GM19468 (cell line): ENCODE data around the gene ZRANB1.
"Not testable (repeated sequence)": the region's sequence is repeated elsewhere in the genome, so short reads cannot be mapped to it uniquely, and the experiment has no call there.

Source experiments
- ATAC-seq: cut with Tn5 transposase; IDR thresholded peaks from one replicate; pipeline ENCODE4 v1.9.1; 2021; ENCODE audit warnings: mild to moderate bottlenecking, moderate library complexity, moderate number of reproducible peaks; ENCODE audit not compliant: unreplicated experiment; ENCODE audit errors: extremely low read depth

The ZRANB1 gene

DNA sequence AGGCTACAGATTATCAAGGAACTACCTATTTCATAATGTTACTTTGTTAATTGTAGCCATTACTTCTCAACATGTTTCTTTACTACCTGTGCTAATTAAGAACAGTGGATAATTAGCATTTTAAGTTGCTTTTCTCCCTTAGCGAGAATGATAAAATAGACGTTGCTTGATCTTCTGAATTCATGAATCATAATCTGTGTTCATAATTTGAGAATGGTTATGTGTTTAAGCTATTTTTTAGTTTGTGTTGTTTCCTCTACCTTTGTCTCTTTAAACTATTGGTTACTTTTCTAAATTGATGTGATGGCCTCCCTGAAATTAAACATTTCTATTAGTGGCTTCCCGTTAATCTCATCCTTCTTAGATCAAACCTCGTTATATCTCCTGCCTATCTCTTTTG lies at the start of gene ZRANB1:
ZRANB1 (plus strand) TSS at position 301 of the 400 bp plus-strand sequence. CDS start 371 bp downstream, outside the sequence.
- no peak for ATAC-seq

DNA sequence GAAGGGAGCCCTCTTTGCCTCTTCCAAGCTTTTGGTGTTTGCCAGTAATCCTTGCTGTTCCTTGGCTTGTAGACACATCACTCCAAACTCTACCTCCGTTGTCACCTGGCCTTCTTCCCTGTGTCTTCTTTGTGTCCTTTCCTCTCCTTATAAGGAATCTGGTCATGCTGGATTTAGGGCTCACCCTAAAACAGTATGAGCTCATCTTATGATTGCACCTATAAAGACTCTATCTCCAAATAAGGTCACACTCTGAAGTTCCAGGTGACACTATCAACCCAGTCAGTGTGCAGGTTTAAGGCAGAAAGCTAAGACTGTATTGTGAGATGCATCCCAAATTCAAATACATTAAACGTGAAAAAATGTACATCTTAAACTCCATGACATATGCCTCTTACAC lies 49.0 kb upstream of the ZRANB1 start:
- no peak for ATAC-seq

DNA sequence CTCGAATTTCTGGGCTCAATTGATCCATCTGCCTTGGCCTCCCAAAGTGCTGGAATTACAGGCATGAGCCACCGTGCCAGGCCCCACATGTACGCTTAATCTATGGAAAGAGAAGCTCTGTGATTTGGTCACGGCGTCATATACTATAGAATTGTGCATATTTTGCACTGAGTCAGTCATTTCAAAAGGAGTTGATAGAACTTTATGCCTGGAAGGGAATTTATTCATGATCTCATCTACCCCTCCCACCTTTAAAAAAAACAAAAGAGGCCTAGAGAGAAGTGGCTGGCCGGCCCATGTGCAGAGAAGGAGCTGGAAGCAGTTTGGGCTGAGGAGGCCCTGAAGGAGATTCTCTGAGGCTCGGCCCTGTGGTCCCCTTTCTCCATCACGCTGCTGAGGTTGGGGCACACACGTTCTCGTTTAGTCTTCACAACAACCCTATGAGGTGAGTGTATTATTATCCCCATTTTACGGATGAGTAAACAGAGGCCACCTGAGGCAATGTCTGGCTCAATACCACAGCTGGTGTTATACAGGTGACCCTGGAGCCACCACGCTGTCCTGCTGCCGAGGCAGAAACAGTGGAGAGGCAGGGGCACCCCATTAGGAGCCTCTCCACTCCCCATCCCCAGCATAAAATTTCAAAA lies 47.2 kb upstream of the ZRANB1 start:
- no peak for ATAC-seq

DNA sequence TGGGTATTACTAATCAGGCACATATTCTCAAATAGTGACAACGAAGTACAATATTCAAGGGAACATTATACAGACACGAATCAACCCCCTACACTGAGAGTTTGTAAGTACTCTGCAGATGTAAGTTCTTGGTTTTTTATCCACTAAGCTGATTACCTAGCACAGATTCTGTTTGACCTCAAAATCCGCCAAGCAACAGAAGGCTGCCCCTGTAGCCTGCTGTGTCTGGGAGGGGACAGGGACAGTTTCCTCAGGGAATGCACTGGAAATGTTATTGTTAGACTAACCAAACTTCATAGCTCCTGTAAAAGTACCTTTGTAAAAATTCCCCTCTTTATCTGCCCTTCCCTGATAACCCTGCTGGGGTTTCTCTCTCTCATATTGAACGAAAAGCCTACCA lies 45.2 kb upstream of the ZRANB1 start:
- no peak for ATAC-seq

DNA sequence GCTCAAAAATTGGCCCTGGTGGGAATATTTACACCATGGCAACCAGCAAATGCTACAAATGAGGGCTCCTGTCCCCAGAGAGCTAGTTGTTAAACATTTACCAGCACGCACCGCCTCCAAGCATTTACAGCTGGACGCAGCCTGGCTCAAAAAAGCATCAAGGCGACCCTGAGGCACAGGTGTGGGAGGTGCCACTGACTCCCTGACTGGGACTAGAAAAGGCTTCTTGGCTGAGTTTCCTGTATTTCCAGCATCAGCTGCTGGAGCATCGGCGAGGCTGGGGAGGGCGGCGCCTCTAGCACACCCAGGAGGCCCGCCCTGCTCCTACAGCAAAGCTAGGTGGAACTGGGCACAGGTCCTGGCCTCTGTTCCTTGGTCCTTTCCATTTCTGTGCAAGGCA lies 43.5 kb upstream of the ZRANB1 start:
- ATAC-seq, result no peak

DNA sequence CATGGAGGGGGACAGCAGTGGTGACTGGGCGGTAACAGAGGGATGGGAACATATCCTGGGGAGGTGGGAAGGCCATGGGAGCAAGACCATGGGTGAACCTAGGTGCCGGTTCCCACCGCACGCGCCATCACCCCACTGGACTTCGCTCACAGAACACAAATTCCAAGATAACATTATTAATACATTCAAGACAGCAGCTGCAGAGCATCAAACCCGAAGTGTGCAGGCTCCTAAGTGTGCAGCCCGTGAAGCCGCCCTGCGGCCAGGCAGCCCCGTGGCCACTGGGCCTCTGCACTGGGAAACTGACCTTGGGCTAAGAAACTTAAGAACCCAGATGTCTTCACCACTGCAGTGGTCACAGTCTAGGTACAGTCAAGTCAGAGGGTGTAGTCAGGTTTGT lies 42.8 kb upstream of the ZRANB1 start:
- ATAC-seq, result no peak

DNA sequence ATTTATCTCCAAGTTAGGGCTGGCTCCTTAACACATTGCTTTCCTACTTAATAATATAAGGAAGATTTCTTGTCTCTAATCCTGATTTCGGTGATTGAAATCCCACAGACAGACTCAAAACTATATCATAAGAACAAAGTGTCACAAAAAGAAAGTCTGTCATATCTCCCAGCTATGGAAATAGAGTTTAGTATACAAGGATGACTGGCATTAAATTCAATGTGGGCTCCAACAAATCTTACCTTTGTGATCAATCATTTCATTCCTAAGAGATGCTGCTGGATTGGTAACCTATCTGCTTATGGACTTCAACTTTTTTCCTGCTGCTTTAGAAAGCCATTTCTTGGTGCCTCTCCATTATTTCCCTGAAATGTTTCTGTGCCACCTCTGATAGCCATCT lies 39.5 kb upstream of the ZRANB1 start:
- ATAC-seq, result no peak

DNA sequence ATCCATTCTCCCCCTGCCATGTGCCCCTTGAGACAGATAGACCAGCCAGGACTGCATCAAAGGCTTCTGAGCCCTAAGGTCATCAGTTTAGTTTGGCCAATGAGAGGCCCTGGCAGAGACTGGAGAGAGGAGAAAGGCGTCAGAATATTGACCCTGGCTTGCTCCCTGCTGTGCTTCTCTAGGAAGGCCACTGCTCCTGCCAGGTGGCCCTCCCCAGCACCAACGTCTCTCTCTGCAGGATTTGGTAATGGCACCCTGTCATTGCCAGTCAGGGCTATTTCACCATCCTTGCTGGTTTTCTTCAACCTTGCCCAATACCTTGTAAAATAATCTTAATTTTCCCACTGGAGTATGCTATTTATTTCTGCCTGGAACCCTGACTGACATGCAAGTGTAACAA lies 38.8 kb upstream of the ZRANB1 start:
- no peak for ATAC-seq

DNA sequence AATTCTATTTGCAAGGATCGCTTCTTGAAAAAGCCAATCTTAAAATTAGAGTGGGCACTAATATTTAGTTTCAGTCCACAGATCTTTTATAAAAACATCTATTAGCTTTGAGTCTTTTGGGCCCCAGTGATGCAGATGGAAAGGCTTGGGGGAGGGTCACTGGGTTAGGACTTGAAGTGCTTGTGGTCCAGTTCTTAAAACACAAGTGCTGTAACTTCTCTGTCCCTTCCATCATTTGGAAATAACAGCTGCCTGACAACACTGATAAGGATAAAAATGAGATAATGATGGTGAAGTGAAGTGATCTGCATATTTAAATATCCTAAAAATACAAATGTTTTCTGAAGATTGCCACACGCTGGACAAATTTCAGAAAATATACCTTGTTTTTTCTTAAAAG lies 37.1 kb upstream of the ZRANB1 start:
- ATAC-seq, result no peak

DNA sequence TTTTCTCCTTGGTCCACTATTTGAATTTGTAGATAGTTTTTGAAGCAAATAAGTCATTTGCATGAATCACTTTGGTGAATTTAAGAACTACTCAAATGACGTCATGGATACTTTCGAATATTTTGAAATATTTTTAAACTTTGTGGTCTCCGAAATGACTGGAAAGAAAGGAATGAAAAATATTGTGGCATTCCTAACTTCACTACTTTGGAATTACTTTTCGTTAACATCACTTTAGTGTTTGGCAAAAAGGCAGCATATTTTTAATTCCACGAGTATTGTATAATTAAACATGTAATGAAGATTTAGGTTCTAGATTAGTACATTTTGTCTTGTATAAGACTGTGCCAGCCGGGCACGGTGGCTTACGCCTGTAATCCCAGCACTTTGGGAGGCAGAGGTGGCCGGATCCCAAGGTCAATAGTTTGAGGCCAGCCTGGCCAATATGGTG lies 35.3 kb upstream of the ZRANB1 start:
- no peak for ATAC-seq

DNA sequence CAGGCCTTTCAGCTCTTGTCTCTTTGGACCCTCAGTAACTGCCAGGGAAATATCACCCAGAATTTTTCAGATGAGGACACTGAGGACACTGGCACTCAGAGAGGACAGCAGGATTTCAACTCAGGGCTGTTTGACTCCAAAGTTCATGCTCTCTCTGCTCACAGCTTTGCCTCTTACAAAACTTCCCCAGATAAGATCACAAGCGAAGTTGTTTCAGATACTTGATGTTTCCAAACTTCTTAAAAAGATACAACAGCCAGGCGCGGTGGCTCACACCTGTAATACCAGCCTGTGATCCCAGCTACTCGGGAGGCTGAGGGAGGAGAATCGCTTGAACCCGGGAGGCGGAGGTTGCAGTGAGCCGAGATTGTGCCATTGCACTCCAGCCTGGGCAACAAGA lies 32.4 kb upstream of the ZRANB1 start:
- ATAC-seq, result no peak

DNA sequence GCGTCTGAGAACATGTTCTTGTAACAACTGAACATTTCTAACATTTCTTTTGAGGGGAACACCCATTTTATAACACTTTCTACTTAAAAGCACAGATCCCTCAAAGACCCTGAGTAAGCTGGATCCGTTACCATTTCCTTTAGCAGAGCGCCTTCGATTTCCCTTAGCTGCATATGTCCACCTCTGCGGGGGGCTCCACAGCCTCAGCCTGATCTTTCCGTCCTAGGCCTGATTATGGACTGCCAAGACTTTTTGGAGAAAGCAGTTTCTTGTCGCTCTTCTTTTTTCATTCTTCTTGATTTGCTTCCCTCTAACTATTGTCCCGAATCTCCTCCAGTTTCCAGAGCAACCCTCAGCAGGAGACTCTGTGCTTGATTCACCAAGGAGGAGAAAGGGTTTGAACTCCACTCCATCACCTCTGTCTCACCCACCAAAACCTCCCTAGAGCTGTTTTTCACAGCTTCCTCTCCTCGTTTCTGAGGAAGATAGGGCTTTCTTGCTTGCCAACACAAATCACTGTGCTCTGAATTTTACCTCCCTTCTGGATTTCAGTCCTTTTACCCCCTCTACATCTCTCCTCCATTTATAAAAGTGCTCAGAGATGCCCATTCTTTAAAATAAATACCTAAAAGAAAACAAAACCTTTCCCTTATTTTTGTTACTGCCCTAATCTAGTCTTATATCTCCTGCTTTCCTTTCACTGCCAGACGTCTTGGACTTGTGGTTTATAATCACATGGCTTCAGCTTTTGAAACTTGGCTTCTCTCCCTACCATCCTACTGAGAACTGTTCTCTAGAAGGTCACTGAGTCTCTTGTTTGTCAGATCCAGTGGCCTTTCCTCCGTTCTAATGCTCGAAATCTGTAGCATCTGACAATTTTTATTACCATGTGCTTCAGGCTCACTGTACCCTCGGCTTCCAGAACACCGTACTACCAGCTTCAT lies 30.5 kb upstream of the ZRANB1 start:
- ATAC-seq, result no peak

DNA sequence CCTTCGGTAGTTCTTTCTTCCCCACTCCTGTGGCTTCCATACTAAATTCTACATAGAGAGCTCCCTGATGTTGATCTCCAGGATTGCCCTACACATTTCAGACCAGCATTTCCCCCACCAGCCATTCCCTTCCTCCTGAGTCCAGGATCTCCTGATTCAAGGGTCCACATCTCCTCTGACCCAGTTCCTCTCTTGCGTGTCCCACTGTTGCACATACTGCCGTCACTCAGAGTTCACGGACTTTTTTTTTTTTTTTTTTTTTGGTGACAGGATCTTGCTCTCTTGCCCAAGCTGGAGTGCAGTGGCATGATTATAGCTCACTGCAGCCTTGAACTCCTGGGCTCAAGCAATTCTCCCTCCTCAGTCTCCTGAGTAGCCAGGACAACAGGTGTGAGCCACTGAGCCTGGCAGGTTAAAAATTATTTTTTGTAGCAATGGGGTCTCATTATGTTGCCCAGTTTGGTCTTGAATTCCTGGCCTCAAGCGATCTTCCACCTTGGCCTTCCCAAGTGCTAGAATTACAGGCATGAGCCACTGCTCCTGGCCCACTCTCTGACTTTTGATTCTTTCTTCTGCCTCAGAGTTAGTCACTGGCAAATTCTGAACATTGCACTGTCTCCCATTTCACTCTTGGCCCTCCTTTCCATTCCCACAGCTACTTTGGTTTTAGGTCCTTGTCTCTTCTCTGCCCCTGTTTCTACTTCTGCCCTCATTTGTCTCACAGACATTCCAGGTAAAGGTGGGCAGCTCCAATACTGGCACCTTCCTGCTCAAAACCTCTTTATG lies 29.6 kb upstream of the ZRANB1 start:
- no peak for ATAC-seq

DNA sequence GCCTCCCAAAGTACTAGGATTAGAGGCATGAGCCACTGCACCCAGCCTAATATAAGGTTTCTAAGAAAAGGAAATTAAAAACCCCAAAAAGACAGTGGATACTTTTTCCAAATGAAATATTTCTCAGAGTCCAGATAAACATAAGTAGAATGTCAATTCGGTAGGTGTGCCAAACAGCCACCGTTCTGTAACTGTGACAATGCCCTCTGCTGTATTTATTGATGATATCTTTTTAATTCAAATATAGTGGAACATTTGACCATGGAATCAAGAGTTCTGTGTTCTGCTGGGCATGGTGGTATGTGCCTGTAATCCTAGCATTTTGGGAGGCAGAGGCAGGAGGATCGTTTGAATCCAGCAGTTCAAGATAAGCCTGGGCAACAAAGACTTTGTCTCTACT lies 28.8 kb upstream of the ZRANB1 start:
- ATAC-seq, result no peak

DNA sequence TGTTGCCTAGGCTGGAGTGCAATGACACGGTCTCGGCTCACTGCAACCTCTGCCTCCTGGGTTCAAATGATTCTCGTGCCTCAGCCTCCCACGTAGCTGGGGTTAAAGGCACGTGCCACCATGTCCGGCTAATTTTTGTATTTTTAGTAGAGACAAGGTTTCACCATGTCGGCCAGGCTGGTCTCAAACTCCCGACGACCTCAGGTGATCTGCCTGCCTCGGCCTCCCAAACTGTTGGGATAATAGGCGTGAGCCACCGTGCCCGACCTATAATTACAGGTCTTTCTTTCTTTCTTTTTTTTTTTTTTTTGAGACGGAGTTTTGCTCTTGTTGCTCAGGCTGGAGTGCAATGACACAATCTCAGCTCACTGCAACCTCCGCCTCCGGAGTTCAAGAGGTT lies 27.5 kb upstream of the ZRANB1 start:
- not testable (repeated sequence) for ATAC-seq

DNA sequence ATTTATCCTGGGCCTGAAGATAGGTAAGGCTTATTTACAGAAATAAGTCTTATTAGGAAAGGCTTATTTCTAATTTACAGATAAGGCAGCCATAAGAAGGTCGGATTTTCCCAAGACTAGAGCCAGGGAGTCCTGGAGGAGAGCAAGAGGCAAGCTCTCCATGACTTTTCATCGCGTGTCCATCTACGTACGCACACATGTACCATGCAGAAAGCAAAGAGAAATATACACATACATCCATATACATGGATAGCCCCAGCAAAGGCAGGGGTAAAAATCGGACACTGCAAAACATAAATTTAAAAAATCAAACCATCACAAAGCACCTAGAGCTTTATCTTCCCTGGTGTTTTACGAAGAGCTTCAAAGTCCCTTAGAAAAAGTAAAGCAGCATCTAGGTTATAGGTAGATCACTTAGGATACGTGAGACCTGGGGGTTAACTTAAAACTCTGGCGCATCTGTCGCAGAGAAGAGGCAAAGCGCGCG lies 25.8 kb upstream of the ZRANB1 start:
- no peak for ATAC-seq

DNA sequence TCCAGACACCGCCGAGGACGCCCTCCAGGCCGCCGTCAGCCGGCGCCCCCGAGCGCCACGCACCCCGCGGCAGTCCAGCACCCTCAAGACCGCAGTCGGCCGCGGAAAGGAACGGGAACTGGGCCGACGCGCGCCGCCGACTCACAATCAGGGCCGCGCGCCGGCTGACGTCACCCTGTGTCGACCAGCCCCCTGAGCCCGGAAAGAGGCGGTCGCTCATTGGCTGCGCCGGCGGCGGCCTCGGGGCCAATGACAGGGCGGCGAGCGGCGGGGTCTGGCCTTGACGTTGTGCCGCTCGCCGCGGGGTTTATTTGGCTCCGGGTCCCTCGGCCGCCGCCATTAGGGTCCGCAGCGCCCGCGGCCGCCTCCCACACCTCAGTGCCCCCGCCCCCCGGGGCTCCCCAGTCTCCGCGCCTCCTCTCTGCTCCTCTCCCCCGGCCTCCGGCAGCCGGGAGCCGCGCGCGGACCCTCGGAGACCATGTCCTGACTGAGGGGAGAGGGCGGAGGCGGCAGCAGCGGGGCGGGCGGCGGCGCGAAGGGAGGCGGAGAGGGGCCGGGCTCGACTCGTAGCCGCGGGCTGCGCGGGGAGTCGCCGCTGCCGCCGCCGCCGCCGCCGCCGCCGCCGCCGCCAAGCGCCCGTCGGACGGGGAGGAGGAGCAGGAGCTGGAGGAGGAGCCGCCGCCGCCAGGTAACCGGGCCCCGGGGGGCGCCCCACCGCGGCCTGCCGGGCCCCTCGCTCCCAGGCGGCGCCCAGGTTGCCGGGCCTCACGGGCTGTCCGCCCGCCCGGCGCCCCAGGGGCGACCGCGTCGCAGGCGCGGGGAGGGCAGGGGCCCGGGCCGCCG lies 25.1 kb upstream of the ZRANB1 start:
- ATAC-seq, result peak; percentile 93

DNA sequence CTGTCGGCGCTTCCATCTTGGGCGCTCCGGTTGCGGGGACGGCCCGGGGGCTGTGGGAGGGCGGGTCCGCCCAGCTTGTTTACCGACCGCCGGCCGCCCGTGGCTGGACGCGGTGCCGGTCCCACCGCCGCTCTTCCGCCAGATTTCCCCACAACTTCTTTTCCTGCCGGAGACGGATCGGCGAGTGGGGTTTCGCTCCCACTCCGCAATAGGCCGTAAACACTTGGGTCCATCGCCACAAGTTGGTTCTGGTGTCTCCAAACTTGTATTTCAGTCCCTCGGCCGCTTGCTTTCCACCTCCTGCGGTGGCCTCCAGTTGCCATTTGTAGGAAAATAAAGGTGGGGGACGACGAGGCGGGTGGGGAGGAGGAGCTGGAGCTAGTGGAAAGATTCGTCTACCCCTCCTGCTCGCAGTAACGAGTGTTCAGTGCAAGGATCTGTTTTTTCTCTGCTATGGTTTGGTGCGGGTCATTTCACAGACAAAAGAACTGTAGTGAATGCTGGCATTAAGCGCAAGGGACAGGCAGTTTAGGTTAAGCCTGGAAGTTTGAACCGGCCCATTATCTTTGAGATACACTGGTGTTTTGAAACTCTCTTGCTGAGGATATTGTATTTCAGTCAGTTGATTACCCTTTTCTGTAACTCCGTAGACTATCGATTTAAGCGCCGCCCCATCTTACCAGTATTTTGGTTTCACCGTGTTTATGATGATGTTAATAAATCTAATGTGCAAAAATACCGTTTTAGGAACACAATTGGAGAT lies 24.3 kb upstream of the ZRANB1 start:
- no peak for ATAC-seq
